KOPT-K1 (cell line): Measurements from ENCODE around the gene KLHL5.
"Not testable (repeated sequence)": the region's sequence is repeated elsewhere in the genome, so short reads cannot be mapped to it uniquely, and the experiment has no call there.

ENCODE experiments used
- H3K27ac ChIP-seq: fragments of 200-600 bp; sonication (generic); 2 replicates; pipeline ENCODE4 v1.5.1; 2016; ENCODE audit warnings: antibody characterized with exemption, mild to moderate bottlenecking, low read depth, low read length; ENCODE audit not compliant: poor library complexity, severe bottlenecking
- H3K36me3 ChIP-seq: fragments of 200-600 bp; sonication (generic); 2 replicates; pipeline ENCODE4 v1.5.1; 2017; ENCODE audit warnings: antibody characterized with exemption, mild to moderate bottlenecking, low read length, moderate library complexity; ENCODE audit not compliant: insufficient read depth
- H3K9me3 ChIP-seq: fragments of 200-600 bp; sonication (generic); 2 replicates; pipeline ENCODE4 v1.5.1; 2017; ENCODE audit warnings: antibody characterized with exemption, low read length, mild to moderate bottlenecking; ENCODE audit not compliant: insufficient read depth, poor library complexity, severe bottlenecking

KLHL5 gene

GRCh38 chr4:39062094-39062769 lies at the start of gene KLHL5:
KLHL5 (plus strand) TSS chr4:39062232; CDS start chr4:39062653, 421 bp downstream.
- Histone ChIP-seq H3K9me3 (no peaks in the 10 kb centered on the region), H3K36me3 (no peaks in the 10 kb centered on the region), H3K27ac (no peak within 1 kb of the TSS)

DNA sequence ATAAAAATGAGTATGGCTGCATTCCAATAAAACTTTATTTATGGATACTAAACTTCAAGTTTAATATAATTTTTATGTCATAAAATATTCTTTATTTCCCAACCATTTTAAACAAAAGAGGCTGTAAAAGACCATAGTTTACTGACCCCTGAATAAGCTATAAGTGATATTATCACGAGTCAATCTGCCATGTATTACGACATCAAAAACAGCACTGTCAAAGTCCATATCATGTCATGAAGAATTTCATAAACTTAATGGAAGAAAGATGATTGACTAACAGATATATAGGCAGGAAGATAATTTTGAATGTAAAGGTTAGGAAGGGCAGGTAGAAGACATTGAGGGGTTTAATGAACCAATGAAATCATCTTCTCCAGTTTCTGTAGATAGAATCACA lies 48.0 kb upstream of the KLHL5 start:
- peaks cover 9% of the 10 kb centered on the region for H3K9me3 ChIP-seq
- 0 out of 2 replicates have a peak, but pooled peaks cover 6% of the 10 kb centered on the region for H3K36me3 ChIP-seq
- no peak overlapping the region for H3K27ac ChIP-seq

DNA sequence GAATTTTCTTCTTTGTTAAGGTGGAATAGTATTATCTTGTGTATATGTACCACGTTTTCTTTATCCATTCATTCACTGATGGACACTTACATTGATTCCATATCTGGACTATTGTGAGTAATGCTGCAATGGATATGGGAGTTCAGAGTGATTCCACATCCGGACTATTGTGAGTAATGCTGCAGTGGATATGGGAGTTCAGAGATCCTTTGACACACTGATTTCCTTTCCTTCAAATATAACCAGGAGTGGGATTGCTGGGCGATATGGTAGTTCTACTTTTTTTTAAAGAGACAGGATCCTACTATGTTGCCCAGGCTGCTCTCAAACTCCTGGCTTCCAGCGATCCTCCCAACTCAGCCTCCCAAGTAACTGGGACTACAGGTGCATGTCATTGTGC lies 41.9 kb upstream of the KLHL5 start:
- Histone ChIP-seq H3K27ac (no peak overlapping the region), H3K36me3 (0 out of 2 replicates have a peak, but pooled peaks cover 6% of the 10 kb centered on the region), H3K9me3 (peaks cover 7% of the 10 kb centered on the region)

GRCh38 chr4:39021631-39022030 lies 40.4 kb upstream of the KLHL5 start:
- no peak overlapping the region for H3K27ac ChIP-seq
- H3K9me3 ChIP-seq: no peaks in the 10 kb centered on the region
- H3K36me3 ChIP-seq: no peaks in the 10 kb centered on the region

DNA sequence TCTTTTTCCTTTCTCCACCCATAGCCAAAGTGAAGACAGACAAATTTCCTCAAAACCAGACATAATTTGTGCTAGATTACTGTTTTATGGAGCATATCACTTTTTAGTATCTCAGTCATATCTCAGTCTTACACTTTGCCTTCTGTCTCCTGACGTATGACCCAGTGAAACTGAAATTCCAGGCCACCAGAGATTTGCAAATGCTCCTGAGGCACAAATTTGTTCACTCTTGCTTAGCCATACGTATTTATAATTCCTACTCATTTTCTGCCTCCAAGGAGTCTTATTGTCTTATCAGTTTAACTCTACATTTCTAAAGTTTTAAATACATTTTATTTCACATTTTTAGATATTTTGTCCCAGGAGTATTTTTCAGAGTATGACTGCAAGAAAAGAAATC lies 39.8 kb upstream of the KLHL5 start:
- no peaks in the 10 kb centered on the region for H3K9me3 ChIP-seq
- H3K27ac ChIP-seq: no peak overlapping the region
- H3K36me3 ChIP-seq: no peaks in the 10 kb centered on the region

DNA sequence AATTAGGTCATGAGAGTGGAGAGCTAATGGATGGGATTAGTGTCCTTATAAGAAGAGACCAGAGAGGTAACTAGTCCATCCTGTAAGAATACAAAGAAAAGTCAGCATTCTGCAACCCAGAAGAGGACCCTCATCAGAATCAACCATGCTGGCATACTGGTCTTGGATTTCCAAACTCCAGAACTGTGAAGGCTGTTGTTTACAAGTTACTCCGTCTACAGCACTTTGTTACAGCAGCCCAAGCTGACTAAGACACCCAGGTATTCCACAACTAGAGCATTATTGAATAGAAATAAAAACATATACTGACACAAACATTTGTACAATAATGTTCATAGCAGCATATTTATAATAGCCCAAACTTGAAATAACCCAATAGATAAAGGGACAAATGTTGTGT lies 39.0 kb upstream of the KLHL5 start:
- Histone ChIP-seq H3K27ac (no peak overlapping the region), H3K36me3 (no peaks in the 10 kb centered on the region)

GRCh38 chr4:39024311-39024865 lies 37.6 kb upstream of the KLHL5 start:
- H3K27ac ChIP-seq: no peak overlapping the region
- no peaks in the 10 kb centered on the region for H3K9me3 ChIP-seq
- H3K36me3 ChIP-seq: no peaks in the 10 kb centered on the region

More for the DNA sequence above, 39.0 kb upstream of the KLHL5 start:
- H3K9me3 ChIP-seq: no peaks in the 10 kb centered on the region

DNA sequence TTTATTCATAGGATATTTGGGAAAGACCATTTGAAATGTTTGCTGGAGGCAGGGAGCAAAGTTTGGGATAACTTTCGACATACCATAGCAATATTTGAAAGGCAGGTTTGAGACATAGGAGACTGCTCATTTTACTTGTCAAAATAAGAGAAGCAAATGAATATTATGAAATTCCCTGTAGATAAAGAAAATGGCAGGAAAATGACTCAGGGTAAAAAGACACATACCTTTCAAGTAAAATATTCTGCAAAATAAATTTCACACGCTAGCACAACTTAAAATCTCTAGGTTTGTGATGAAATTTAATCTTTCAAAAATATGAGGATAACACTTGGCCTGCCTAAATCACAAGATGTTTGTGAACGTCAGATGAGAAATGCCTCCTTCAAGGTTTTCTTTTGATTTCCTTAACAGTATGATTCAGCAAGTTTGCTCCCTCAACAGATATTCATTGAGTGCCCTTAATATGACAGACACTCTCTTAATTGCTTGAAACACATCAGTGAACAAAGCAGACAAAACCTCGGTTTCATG lies 36.4 kb upstream of the KLHL5 start:
- Histone ChIP-seq H3K36me3 (no peaks in the 10 kb centered on the region), H3K27ac (no peak overlapping the region)

GRCh38 chr4:39026096-39026495 lies 35.9 kb upstream of the KLHL5 start:
- no peaks in the 10 kb centered on the region for H3K9me3 ChIP-seq
- no peak overlapping the region for H3K27ac ChIP-seq
- no peaks in the 10 kb centered on the region for H3K36me3 ChIP-seq

More for the DNA sequence above, 36.4 kb upstream of the KLHL5 start:
- no peaks in the 10 kb centered on the region for H3K9me3 ChIP-seq

GRCh38 chr4:39029752-39030694 lies 32.0 kb upstream of the KLHL5 start:
- H3K9me3 ChIP-seq: no peaks in the 10 kb centered on the region
- no peaks in the 10 kb centered on the region for H3K36me3 ChIP-seq
- peak overlapping the region; percentile 63 for H3K27ac ChIP-seq

DNA sequence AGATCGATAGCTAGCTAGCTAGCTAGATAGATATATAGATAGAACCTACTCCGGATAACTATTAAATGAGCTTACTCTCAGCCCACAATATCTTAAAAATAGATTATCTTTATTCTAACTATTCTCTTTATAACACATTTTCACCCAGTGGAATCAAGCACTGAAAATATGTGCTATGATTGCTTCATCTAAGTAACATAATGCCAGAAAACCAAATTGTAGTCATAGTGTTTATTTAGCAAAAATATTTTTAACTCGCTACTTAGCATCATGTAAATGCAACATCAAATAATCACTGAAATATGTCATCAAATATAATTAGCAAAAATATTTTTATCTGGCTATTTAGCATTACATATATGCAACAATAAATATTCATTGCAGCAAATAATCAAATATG lies 31.3 kb upstream of the KLHL5 start:
- peak overlapping the region; percentile 63 for H3K27ac ChIP-seq
- H3K9me3 ChIP-seq: no peaks in the 10 kb centered on the region
- H3K36me3 ChIP-seq: no peaks in the 10 kb centered on the region

DNA sequence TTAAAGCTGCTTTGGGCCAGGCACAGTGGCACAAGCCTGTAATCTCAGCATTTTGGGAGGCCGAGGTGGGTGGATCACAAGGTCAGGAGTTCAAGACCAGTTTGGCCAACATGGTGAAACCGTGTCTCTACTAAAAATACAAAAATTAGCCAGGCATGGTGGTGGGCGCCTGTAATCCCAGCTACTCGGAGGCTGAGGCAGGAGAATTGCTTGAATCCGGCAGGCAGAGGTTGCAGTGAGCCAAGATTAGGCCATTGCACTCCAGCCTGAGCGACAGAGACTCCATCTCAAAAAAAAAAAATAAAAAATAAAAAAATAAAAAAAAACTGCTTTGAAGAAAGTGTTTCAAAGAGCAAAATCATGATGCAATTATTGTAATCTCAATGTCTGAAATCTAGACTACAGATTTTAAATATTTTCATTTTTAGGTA lies 30.4 kb upstream of the KLHL5 start:
- not testable (repeated sequence) for H3K9me3 ChIP-seq, H3K36me3 ChIP-seq
- H3K27ac ChIP-seq: peak overlapping the region; percentile 63

DNA sequence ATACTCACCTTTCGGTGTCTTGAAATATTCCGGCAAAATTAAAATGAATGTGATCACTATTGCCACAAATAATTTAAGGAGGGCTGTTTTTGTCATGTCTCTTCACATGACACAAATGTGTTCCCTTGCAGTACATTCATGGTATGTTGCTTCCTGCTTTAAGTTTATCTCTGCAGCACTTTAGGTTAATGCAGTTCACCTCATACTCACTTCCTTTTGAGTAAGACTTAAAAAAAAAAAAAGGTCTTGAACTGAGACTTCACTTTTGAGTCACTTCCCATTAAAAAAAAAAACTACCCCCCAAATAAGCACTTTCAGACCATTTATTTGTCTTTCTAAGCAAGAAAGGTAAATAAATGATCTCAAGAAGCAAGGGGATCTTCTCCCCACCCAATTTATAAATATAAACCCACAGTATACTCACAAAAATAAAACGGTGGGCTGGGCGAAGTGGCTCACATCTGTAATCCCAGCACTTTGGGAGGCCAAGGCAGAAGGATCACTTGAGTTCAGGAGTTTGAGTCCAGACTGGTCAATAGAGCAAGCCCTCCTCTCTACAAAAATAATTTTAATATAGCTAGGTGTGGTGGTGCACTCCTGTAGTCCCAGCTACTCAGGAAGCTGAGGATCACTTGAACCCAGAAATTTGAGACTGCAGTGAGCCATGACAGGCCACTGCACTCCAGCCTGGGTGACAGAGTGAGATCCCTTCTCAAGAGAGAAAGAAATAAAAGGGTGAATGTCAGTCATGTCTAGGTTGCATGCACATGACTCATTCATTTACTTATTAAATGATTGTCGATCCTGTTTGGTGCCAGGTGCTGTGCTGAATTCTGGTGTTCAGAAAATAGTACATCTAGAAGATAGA lies 29.6 kb upstream of the KLHL5 start, which contains the start of gene TMEM156:
Gene TMEM156 (minus strand): TSS at position 192 of the 868 bp plus-strand sequence. CDS start 96 bp downstream, at position 96.
- H3K36me3 ChIP-seq: no peaks in the 10 kb centered on the region
- H3K9me3 ChIP-seq: no peaks in the 10 kb centered on the region
- H3K27ac ChIP-seq: peak within 1 kb of the TSS; percentile 63

DNA sequence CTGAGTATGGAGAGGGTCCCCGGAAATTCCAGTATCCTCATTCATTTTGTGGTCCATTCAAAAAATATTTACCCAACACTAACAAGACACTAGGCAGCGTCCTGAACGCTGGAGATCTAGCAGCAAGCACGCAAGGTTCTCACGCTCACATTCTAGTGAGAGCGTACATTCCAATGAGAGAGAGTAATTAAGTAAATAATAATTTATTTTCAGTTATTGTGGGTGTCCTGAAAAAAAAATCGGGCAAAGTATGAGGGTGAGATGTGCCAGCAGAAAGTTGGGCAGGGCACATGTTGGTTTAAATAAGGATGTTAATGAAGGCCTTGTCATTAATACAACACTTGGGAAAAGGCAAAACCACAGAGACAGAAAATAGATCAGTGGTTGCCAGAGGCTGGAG lies 25.9 kb upstream of the KLHL5 start:
- Histone ChIP-seq H3K27ac (no peak overlapping the region), H3K36me3 (no peaks in the 10 kb centered on the region), H3K9me3 (no peaks in the 10 kb centered on the region)
